GM18508 (cell line): ENCODE results near the gene PPEF2.
A peak's percentile ranks its signal among the peaks of the same experiment; 100 is the strongest.
"Not testable (repeated sequence)": the region's sequence is repeated elsewhere in the genome, so short reads cannot be mapped to it uniquely, and the experiment has no call there.

Source experiments
- ATAC-seq: cut with Tn5 transposase; IDR thresholded peaks from one replicate; pipeline ENCODE4 v1.9.1; 2021; ENCODE audit warnings: moderate number of reproducible peaks; ENCODE audit not compliant: insufficient read depth, unreplicated experiment

Gene PPEF2

GRCh38 chr4:75902352-75902751 is at the start of gene PPEF2:
Gene PPEF2, minus strand, starts transcription at chr4:75902452. Its CDS starts 6,127 bp downstream, at chr4:75896325.
- ATAC-seq, result no peak

- ATAC-seq, result no peak
These were observed 48.1 kb upstream of the PPEF2 start for GRCh38 chr4:75950213-75950815.

GRCh38 chr4:75948822-75949444 is 46.7 kb upstream of the PPEF2 start:
- ATAC-seq, result peak; percentile 61

GRCh38 chr4:75940692-75941253 is 38.5 kb upstream of the PPEF2 start, which contains the start of gene NAAA:
Gene NAAA, minus strand, starts transcription at chr4:75941013. Its CDS starts 64 bp downstream, at chr4:75940949.
- ATAC-seq, result no peak

- ATAC-seq, result no peak
These were observed 37.8 kb upstream of the PPEF2 start for GRCh38 chr4:75939890-75940691.

- no peak for ATAC-seq
These were observed 33.4 kb upstream of the PPEF2 start for GRCh38 chr4:75935628-75936027.

DNA sequence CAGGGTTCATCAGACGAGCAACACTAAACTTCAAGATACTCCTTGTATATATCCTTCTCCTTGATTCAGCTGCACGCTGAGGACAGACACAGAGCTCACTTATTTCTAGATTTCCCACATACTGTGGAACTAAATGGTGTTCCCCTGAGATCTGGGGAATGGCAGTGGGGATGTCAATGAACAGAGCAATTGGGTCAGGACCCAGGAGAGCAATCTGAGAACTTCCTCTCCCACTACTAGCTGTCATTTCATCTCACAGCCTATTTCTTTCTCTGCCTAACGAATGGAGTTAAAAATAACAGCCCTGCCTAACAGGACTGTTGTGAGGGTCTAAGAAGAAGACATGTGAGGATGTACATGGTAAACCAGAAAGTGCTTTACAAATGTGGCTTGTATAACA is 27.9 kb upstream of the PPEF2 start:
- no peak for ATAC-seq

- ATAC-seq, result not testable (repeated sequence)
These were observed 22.7 kb upstream of the PPEF2 start for GRCh38 chr4:75924916-75925315.

DNA sequence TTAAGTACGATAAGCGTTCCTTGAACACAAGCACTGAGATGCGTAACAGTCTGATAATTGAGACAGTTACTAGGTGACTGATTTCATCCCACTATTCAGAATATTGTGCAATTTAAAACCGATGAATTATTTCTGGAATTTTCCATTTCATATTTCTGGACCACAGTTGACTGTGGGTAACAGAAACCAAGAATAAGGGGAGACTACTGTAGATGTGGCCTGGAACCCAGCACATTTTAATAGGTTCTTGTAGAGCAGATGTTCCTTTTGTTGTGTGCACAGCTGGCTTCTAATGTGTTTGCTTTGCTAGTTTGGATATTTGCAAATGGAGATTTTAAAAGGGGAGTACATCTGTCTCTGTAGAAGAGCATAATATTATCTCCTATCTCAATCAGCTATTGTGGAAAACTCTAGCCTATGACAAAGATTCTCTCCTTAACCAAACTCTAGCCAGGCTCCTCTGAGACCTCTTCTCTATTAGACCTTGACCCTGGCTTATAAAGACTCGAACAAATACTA is 22.1 kb upstream of the PPEF2 start:
- ATAC-seq, result no peak

- ATAC-seq, result no peak
These were observed 20.3 kb upstream of the PPEF2 start for GRCh38 chr4:75922588-75922987.

- no peak for ATAC-seq
These were observed 19.7 kb upstream of the PPEF2 start for GRCh38 chr4:75921910-75922309.

GRCh38 chr4:75920327-75920726 is 18.1 kb upstream of the PPEF2 start:
- no peak for ATAC-seq

- ATAC-seq, result no peak
These were observed 17.7 kb upstream of the PPEF2 start for GRCh38 chr4:75919920-75920319.

DNA sequence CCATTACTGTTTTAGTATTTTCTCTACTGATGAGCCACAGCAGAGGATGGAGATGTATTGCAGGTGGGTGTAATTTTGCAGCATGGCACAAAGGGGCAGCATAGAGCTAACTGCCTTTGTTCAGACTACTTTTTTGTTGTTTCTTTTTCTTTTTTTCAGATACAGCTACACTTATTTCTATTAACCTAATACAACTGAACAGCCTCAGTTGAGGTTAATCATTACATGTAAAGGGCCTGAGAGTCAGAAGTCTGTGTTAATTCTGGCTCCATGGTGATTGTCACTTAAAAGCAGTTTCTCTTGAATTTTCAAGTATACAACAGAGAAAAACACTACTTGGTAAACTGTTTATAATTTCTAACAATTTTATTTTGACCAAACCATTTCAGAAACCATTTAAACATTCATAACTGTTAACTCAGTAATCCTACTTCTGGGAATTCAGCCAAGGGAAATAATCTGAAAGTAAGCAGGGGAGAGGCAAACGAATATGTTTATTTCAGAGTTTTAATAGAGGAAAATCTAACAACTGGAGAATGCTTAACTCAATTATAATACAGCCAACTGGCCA is 13.9 kb upstream of the PPEF2 start:
- ATAC-seq, result peak; percentile 55

DNA sequence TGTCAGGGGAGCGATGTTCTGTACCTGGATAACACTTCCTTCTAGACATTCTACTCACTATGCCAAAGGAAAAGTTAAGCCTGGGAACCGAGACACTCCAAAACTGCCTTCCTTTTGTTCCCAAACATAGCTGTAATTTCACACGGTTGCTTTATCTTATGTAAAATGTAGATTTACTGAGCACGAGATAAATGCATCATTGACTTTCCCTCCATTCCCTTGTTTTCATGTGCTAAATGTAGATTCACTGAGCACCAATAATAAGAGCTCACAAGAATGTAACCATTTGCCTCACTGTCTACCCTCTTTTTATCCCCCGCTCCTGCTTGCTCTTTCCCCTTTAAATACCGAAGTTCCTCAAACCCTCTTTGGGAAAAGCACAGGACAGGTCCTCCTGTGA is 10.7 kb upstream of the PPEF2 start:
- no peak for ATAC-seq

GRCh38 chr4:75910831-75911230 is 8.6 kb upstream of the PPEF2 start:
- ATAC-seq, result not testable (repeated sequence)

DNA sequence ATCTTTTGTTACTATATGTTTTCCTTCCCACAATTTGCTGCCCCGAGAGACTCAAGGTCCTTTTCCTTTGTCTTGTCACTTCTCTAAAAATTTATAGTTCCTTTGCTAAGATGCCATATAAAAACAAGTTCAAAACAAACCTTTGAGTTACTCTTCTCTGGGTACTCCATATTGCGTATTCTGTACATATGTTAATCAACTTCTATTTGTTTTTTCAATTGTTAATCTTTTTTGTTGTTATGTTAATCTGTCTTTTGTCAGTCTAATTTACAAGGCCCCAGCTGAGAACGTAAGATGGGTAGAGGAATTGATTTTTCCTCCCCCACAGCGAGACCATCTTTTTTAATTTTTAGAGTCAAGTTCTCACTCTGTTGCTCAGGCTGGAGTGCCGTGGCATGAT is 7.2 kb upstream of the PPEF2 start:
- no peak for ATAC-seq

DNA sequence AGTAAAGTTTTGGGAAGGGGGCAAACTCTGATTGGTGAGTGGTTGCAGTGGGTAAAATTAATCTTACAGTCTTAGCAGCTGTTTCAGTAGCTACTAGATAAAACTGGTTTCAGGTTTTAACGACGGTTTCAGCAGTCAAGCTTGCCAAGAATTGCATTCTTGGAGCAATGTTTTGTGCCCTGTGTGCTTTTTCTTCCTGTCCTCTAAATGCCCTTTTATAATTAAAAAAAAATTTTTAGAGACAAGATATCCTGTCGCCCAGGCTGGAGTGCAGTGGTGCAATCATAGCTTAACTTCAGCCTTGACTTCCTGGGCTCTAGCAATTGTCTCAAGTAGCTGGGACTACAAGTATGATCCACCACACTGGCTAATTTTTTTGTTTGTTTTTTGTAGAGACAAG is 6.3 kb upstream of the PPEF2 start:
- ATAC-seq, result no peak

GRCh38 chr4:75907966-75908365 is 5.7 kb upstream of the PPEF2 start:
- ATAC-seq, result no peak

DNA sequence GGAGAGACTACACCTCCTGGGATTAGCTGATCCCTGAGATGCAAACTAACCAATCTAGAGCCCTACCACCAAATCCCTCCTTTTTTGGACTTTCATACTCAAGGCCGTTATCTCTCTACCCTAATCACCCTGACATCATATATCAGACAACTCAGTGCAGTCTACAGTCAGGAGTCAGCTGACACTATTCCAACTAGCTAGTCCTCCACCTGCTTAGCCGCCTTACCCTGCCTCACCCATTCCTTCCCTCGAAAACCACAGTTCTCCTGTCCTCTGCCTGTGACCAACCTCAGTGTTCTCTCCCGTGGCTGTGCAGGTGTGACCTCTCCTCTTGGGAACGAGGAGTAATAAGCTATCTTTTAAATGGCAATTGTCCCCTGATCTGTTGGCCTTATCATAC is 1.8 kb upstream of the PPEF2 start:
- ATAC-seq, result no peak

- ATAC-seq, result no peak
These were observed 3.7 kb downstream of the PPEF2 start for GRCh38 chr4:75898536-75898935.
